NCI-H748 treated with DMSO at 0.1 percent for 48 hours (cell line): ENCODE results near the gene BRCA2.
"Not testable (repeated sequence)": the region's sequence is repeated elsewhere in the genome, so short reads cannot be mapped to it uniquely, and the experiment has no call there.

Experiments
- DNase-seq: peaks from one replicate; lab custom pipeline; 2025; lab: John Stamatoyannopoulos, UW

BRCA2 gene

GRCh38 chr13:32309312-32310133 lies 5.8 kb upstream of the BRCA2 start:
- no peak for DNase-seq

- peak; percentile 70 for DNase-seq
Measured at GRCh38 chr13:32310134-32310706, 5.1 kb upstream of the BRCA2 start.

GRCh38 chr13:32311188-32311897 lies 4.0 kb upstream of the BRCA2 start:
- DNase-seq = no peak

GRCh38 chr13:32314271-32315237 lies 754 bp upstream of the BRCA2 start:
- DNase-seq = no peak

- DNase-seq = peak; percentile 95
Measured at GRCh38 chr13:32316028-32316339, 676 bp downstream of the BRCA2 start.

GRCh38 chr13:32316501-32316900 lies 1.2 kb downstream of the BRCA2 start:
- no peak for DNase-seq

GRCh38 chr13:32317716-32318465 lies 2.6 kb downstream of the BRCA2 start:
- no peak for DNase-seq

GRCh38 chr13:32320528-32320927 lies 5.2 kb downstream of the BRCA2 start:
- DNase-seq = peak; percentile 95

- no peak for DNase-seq
Measured at GRCh38 chr13:32323912-32324311, 8.6 kb downstream of the BRCA2 start.

- no peak for DNase-seq
Measured at GRCh38 chr13:32330441-32330840, 15.1 kb downstream of the BRCA2 start.

GRCh38 chr13:32334671-32335070 lies 19.4 kb downstream of the BRCA2 start:
- no peak for DNase-seq

GRCh38 chr13:32340914-32341313 lies 25.6 kb downstream of the BRCA2 start:
- DNase-seq = no peak

- no peak for DNase-seq
Measured at GRCh38 chr13:32347651-32348050, 32.3 kb downstream of the BRCA2 start.

GRCh38 chr13:32350839-32351441 lies 35.6 kb downstream of the BRCA2 start:
- not testable (repeated sequence) for DNase-seq

- no peak for DNase-seq
Measured at GRCh38 chr13:32354040-32354439, 38.7 kb downstream of the BRCA2 start.

- DNase-seq = not testable (repeated sequence)
Measured at GRCh38 chr13:32355935-32356334, 40.6 kb downstream of the BRCA2 start.

- DNase-seq = no peak
Measured at GRCh38 chr13:32362574-32362973, 47.3 kb downstream of the BRCA2 start.

- DNase-seq = no peak
Measured at GRCh38 chr13:32370805-32371204, 55.5 kb downstream of the BRCA2 start.

GRCh38 chr13:32376642-32377415 lies 61.5 kb downstream of the BRCA2 start:
- no peak for DNase-seq

- DNase-seq = no peak
Measured at GRCh38 chr13:32378012-32378411, 62.7 kb downstream of the BRCA2 start.
